IMR-90 (cell line): Measurements from ENCODE around the gene CCDC69. TPM values are rescaled to one million over a fixed set of nuclear protein-coding genes. Genes with fewer than 3 reads are reported as not detected.

Experiments
- ATAC-seq: fragments of 200-7000 bp; cut with Tn5 transposase; 2 replicates; pipeline ENCODE4 v1.9.1; 2020; ENCODE audit warnings: low read depth, mild to moderate bottlenecking, moderate library complexity
- BruUV-seq: library from RNA; stranded (reverse); fragments of 400-500 nt; replicated peaks from 2 replicates; lab custom pipeline; 2021; lab: Mats Ljungman, UMichigan
- CTCF ChIA-PET: fragments of 300-600 bp; formaldehyde crosslinking; extraction: SDS; loops from one replicate; lab custom pipeline; 2021; ENCODE audit warnings: antibody characterized with exemption; lab: Yijun Ruan, JAX
- POLR2A ChIA-PET: fragments of 300-600 bp; sonication (Branson Sonifier 250); formaldehyde crosslinking; loops from one replicate; lab custom pipeline; 2022; ENCODE audit warnings: antibody characterized with exemption; ENCODE audit not compliant: unreplicated experiment; lab: Charles Lee
- DNase-seq: peaks from one replicate; pipeline ENCODE4 v3.0.0; 2013
- H2AFZ ChIP-seq: replicated peaks from 2 replicates; pipeline ENCODE3; 2013; ENCODE audit warnings: low read length, mild to moderate bottlenecking; ENCODE audit not compliant: poor library complexity
- H2AK5ac ChIP-seq: 2 replicates; pipeline ENCODE4 v1.6.1; 2013; ENCODE audit warnings: low read depth, low read length, inconsistent platforms
- H2AK9ac ChIP-seq: replicated peaks from 2 replicates; pipeline ENCODE3; 2013; ENCODE audit warnings: mild to moderate bottlenecking, low read depth, low read length, moderate library complexity; ENCODE audit not compliant: poor library complexity
- H2BK120ac ChIP-seq: 2 replicates; pipeline ENCODE4 v1.6.1; 2013; ENCODE audit warnings: low read depth, low read length, inconsistent platforms
- H2BK15ac ChIP-seq: 3 replicates; pipeline ENCODE4 v1.6.1; 2013; ENCODE audit warnings: low read depth, low read length, inconsistent platforms
- H2BK20ac ChIP-seq: 2 replicates; pipeline ENCODE4 v1.6.1; 2013; ENCODE audit warnings: low read depth, mild to moderate bottlenecking, inconsistent platforms, low read length, moderate library complexity
- H2BK5ac ChIP-seq: 2 replicates; pipeline ENCODE4 v1.6.1; 2013; ENCODE audit warnings: mild to moderate bottlenecking, low read depth, low read length, inconsistent platforms; ENCODE audit not compliant: poor library complexity, severe bottlenecking
- H3K14ac ChIP-seq: replicated peaks from 2 replicates; pipeline ENCODE4 v1.6.1; 2013; ENCODE audit warnings: low read depth, low read length, inconsistent platforms
- H3K18ac ChIP-seq: 2 replicates; pipeline ENCODE4 v1.6.1; 2013; ENCODE audit warnings: low read depth, low read length, control low read depth
- H3K23ac ChIP-seq: 2 replicates; pipeline ENCODE4 v1.6.1; 2013; ENCODE audit warnings: low read depth, low read length, inconsistent platforms
- H3K27ac ChIP-seq: 2 replicates; pipeline ENCODE4 v1.5.1; 2013; ENCODE audit warnings: mild to moderate bottlenecking, control low read depth, low read length; ENCODE audit not compliant: insufficient read depth
- H3K27me3 ChIP-seq: 2 replicates; pipeline ENCODE4 v1.6.1; 2013; ENCODE audit warnings: low read length; ENCODE audit not compliant: control insufficient read depth, insufficient read depth
- H3K36me3 ChIP-seq: 2 replicates; pipeline ENCODE4 v1.6.1; 2013; ENCODE audit warnings: low read length, mixed read lengths; ENCODE audit not compliant: control insufficient read depth, insufficient read depth
- H3K4ac ChIP-seq: 2 replicates; pipeline ENCODE4 v1.6.1; 2013; ENCODE audit warnings: low read depth, low read length, inconsistent platforms
- H3K4me1 ChIP-seq: 2 replicates; pipeline ENCODE4 v1.6.1; 2013; ENCODE audit warnings: low read length, mixed read lengths; ENCODE audit not compliant: control insufficient read depth, insufficient read depth
- H3K4me2 ChIP-seq: 2 replicates; pipeline ENCODE4 v1.6.1; 2013; ENCODE audit warnings: low read depth, mild to moderate bottlenecking, control low read depth, low read length, moderate library complexity
- H3K4me3 ChIP-seq: 2 replicates; pipeline ENCODE4 v1.5.1; 2013; ENCODE audit warnings: low read depth, mild to moderate bottlenecking, control low read depth, low read length, moderate library complexity; ENCODE audit not compliant: insufficient read depth
- H3K56ac ChIP-seq: 2 replicates; pipeline ENCODE4 v1.6.1; 2013; ENCODE audit warnings: low read length, inconsistent platforms; ENCODE audit not compliant: insufficient read depth; ENCODE audit errors: extremely low read depth
- H3K79me1 ChIP-seq, 2 experiments: 2 replicates each; pipeline ENCODE4 v1.6.1; 2013; ENCODE audit warnings: low read length in 2 of 2, inconsistent platforms in 1 of 2, low read depth in 1 of 2
- H3K9ac ChIP-seq: 2 replicates; pipeline ENCODE4 v1.6.1; 2013; ENCODE audit warnings: low read depth, low read length, control low read depth
- H3K9me1 ChIP-seq: 2 replicates; pipeline ENCODE4 v1.6.1; 2013; ENCODE audit warnings: low read length, inconsistent platforms; ENCODE audit not compliant: insufficient read depth
- H3K9me3 ChIP-seq: 2 replicates; pipeline ENCODE4 v1.6.1; 2013; ENCODE audit warnings: low read length; ENCODE audit not compliant: control insufficient read depth, insufficient read depth
- H4K20me1 ChIP-seq: 2 replicates; pipeline ENCODE4 v1.6.1; 2013; ENCODE audit warnings: low read length, inconsistent platforms; ENCODE audit not compliant: insufficient read depth
- H4K5ac ChIP-seq: 2 replicates; pipeline ENCODE4 v1.6.1; 2013; ENCODE audit warnings: mild to moderate bottlenecking, low read depth, low read length, control low read depth
- H4K8ac ChIP-seq, 2 experiments: 2 replicates each; pipeline ENCODE4 v1.6.1; 2013; ENCODE audit warnings: low read depth in 2 of 2, low read length in 2 of 2, control low read depth in 1 of 2, inconsistent platforms in 1 of 2
- H4K91ac ChIP-seq: 2 replicates; pipeline ENCODE4 v1.6.1; 2013; ENCODE audit warnings: low read depth, low read length, inconsistent platforms; ENCODE audit not compliant: insufficient read depth
- MAFK ChIP-seq: IDR thresholded peaks from 2 replicates; pipeline ENCODE4 v1.6.1; 2012; ENCODE audit warnings: low read depth, low read length, improper control_type of control experiment
- MXI1 ChIP-seq: IDR thresholded peaks from 2 replicates; pipeline ENCODE4 v1.6.1; 2012; ENCODE audit warnings: low read depth, mild to moderate bottlenecking, low read length, moderate library complexity, borderline replicate concordance
- NFE2L2 ChIP-seq: fragments of 150-350 bp; IDR thresholded peaks from 2 replicates; pipeline ENCODE4 v1.6.1; 2016; ENCODE audit warnings: low read depth, mild to moderate bottlenecking, low read length
- POLR2A ChIP-seq: IDR thresholded peaks from 2 replicates; pipeline ENCODE4 v1.6.1; 2012; ENCODE audit warnings: mild to moderate bottlenecking, low read depth, low read length
- RCOR1 ChIP-seq: IDR thresholded peaks from 2 replicates; pipeline ENCODE4 v1.6.1; 2012; ENCODE audit warnings: mild to moderate bottlenecking, low read length, improper control_type of control experiment; ENCODE audit not compliant: insufficient replicate concordance
- RFX5 ChIP-seq: IDR thresholded peaks from 2 replicates; pipeline ENCODE4 v1.8.0; 2012; ENCODE audit warnings: low read depth, mild to moderate bottlenecking, low read length, moderate library complexity
- SMC3 ChIP-seq: fragments of 150-350 bp; IDR thresholded peaks from 2 replicates; pipeline ENCODE4 v1.6.1; 2016; ENCODE audit warnings: low read depth, mild to moderate bottlenecking, antibody characterized with exemption, low read length, moderate library complexity
- WGBS, 2 experiments: methylation state at CpG; one replicate each; pipeline versions ENCODE4 v1.1.5 to v1.1.7; 2013; ENCODE audit warnings: missing lambda C conversion rate in 2 of 2; ENCODE audit not compliant: insufficient read length in 1 of 2; ENCODE audit errors: extremely low coverage in 2 of 2; 5-methylcytosine and 5-hydroxymethylcytosine counted together
- dilution Hi-C: fragments of 300-500 bp; cut with HindIII; formaldehyde crosslinking; loops from one replicate; pipeline ENCODE4 v1.14.3; 2018; ENCODE audit warnings: low sequenced_read_pairs; ENCODE audit not compliant: unreplicated experiment
- in situ Hi-C: fragments of 300-500 bp; cut with MboI; formaldehyde crosslinking; loops from 3 replicates; pipeline ENCODE4 v1.14.3; 2019; ENCODE audit warnings: low sequenced_read_pairs, inconsistent platforms, mixed read lengths
- intact Hi-C: fragments of 100-400 bp; cut with micrococcal nuclease; formaldehyde crosslinking; loops from 2 replicates; pipeline ENCODE4 v1.10.0; 2022
- polyA plus RNA-seq, 3 experiments: library from polyadenylated mRNA; depleted of rRNA; stranded (reverse); fragments of >200 nt; gene quantifications; 2 replicates each; pipeline ENCODE4 v1.2.3, GENCODE V29; 2012; ENCODE audit warnings: low replicate concordance in 1 of 3
- total RNA-seq: library from RNA; depleted of rRNA; stranded (reverse); fragments of >200 nt; gene quantifications from 2 replicates; pipeline ENCODE4 v1.2.3, GENCODE V29; 2012

The CCDC69 gene
- total and polyA plus RNA-seq, 2 of the 4 experiments (the other 2 are of a cell fraction): 0.36 to 0.48 TPM

DNA sequence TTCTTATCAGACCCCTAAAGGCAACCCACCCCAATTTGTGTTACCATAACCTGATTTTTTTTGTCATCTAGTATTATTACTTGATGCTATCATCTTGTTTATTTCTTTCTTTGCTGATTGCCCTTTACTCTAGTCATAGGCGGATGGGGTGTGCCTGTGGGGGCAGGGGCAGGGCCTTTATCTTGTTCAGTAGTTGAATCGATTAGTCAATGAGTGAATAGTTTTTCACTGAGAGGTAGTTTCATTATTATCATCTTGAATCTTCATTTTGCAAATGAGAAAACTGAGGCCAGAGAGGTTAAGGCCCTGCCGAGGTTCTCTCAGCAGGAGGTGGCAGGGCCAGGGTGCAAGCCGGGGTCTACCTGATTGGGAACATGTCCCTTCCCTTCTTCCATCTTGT lies 19.7 kb upstream of the CCDC69 start:
- no CpG with 5 or more reads among the region's 4 CpGs for WGBS, 2 experiments
- Histone ChIP-seq H3K27me3 (peaks cover 29% of the 10 kb centered on the region), H2BK15ac (no peak overlapping the region), H3K79me1 (no peaks in the 10 kb centered on the region), H4K91ac (no peak overlapping the region), H2AFZ (no peak overlapping the region), H4K5ac (no peak overlapping the region), H2BK5ac (no peak overlapping the region), H4K8ac (no peak overlapping the region), H3K36me3 (no peaks in the 10 kb centered on the region), H4K20me1 (no peaks in the 10 kb centered on the region), H3K9me1 (no peaks in the 10 kb centered on the region), H3K56ac (no peak overlapping the region), H2BK20ac (no peak overlapping the region), H3K18ac (no peak overlapping the region), H2BK120ac (no peak overlapping the region), H3K9ac (no peak overlapping the region), H3K4ac (no peak overlapping the region), H3K4me3 (no peak overlapping the region), H2AK9ac (no peak overlapping the region), H3K9me3 (no peaks in the 10 kb centered on the region), H2AK5ac (no peak overlapping the region), H3K4me2 (no peak overlapping the region), H3K23ac (no peak overlapping the region), H3K27ac (no peak overlapping the region), H3K4me1 (no peaks in the 10 kb centered on the region), H3K14ac (no peak overlapping the region)
- DNase-seq (no peak), ATAC-seq (no peak)
- dilution Hi-C loops: no loop called here
- in situ Hi-C loops: no loop called here
- BruUV-seq: no TSS peak
- intact Hi-C loops: no loop called here
- ChIA-PET CTCF (no interaction called here), POLR2A (no interaction called here)
- no peak for TF ChIP-seq RFX5
- no peak for TF ChIP-seq NFE2L2
- no peak for TF ChIP-seq MXI1
- TF ChIP-seq RCOR1: no peak
- no peak for TF ChIP-seq SMC3
- TF ChIP-seq POLR2A: no peak
- no peak for TF ChIP-seq MAFK
